Thyroid gland (tissue), 4 donors: ENCODE measurements around the gene SRF. TPM values are rescaled to one million over a fixed set of nuclear protein-coding genes. Genes with fewer than 3 reads are reported as not detected.

ENCODE experiments used
- DNase-seq, 2 donors: peaks; one replicate each; pipeline ENCODE4 v3.0.0-alpha.2; 2019
- H3K27ac ChIP-seq, 3 donors: fragments of 200-600 bp; sonication (generic); 1 replicate in 2 of 3; 2 replicates in 1 of 3; pipeline ENCODE4 v1.5.1; 2016 to 2019; ENCODE audit warnings: mild to moderate bottlenecking in 1 of 3, moderate library complexity in 1 of 3
- H3K27me3 ChIP-seq: fragments of 200-600 bp; sonication (generic); one replicate; pipeline ENCODE4 v1.5.1; 2019
- H3K36me3 ChIP-seq, 2 donors: fragments of 200-600 bp; sonication (generic); one replicate each; pipeline ENCODE4 v1.5.1; 2016 to 2019
- H3K4me1 ChIP-seq, 2 donors: fragments of 200-600 bp; sonication (generic); one replicate each; pipeline ENCODE4 v1.5.1; 2017 to 2019
- H3K4me3 ChIP-seq, 3 donors: fragments of 200-600 bp; sonication (generic); replicated peaks in 1 of 3; 1 replicate in 2 of 3; 2 replicates in 1 of 3; pipeline ENCODE4 v1.5.1; 2016; ENCODE audit warnings: mild to moderate bottlenecking in 1 of 3
- H3K9me3 ChIP-seq: fragments of 200-600 bp; sonication (generic); one replicate; pipeline ENCODE4 v1.5.1; 2017
- POLR2A ChIP-seq, 2 donors: fragments of 450-650 bp; IDR thresholded peaks; one replicate each; pipeline ENCODE4 v1.6.1; 2017; ENCODE audit warnings: antibody characterized with exemption in 2 of 2, mild to moderate bottlenecking in 2 of 2, moderate library complexity in 1 of 2
- WGBS, 2 donors: methylation state at CpG; one replicate each; pipeline ENCODE4 v1.1.5; 2017; 5-methylcytosine and 5-hydroxymethylcytosine counted together
- intact Hi-C: fragments of 100-400 bp; cut with DNase I; formaldehyde crosslinking; loops from one replicate; pipeline ENCODE4 v1.15.1; 2023
- total RNA-seq, 4 donors: library from RNA; depleted of rRNA; stranded (reverse); fragments of >200 nt; gene quantifications; one replicate each; pipeline ENCODE4 v1.2.3, GENCODE V29; 2016
- TF ChIP-seq, protein P1 (sequence below), 6 experiments: fragments of 200-600 bp in 3 of 6; fragments of 450-650 bp in 3 of 6; sonication (generic) in 3 of 6; IDR thresholded peaks; one replicate each; pipeline ENCODE4 v1.5.1; 2016 to 2019; ENCODE audit warnings: antibody characterized with exemption in 6 of 6, mild to moderate bottlenecking in 2 of 6, inconsistent platforms in 1 of 6, moderate library complexity in 1 of 6

SRF gene
- total RNA-seq, 4 donors from 2014 or later, result 21.5 to 34.1 (median 22.6) TPM

DNA sequence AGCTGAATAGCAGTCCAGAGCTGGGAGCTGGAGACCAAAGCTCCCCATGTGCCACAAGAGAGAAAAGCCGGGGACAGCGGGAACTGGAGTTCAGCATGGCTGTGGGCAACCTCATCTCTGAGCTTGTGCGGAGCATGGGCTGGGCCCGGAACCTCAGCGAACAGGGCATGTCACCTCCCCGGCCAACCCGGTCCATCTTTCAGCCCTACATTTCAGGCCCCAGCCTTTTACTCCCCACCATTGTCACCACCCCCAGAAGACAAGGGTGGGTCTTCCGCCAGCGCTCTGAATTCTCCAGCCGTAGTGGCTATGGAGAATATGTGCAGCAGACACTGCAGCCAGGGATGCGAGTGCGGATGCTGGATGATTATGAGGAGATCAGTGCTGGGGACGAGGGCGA, 14.9 kb downstream of the SRF start:
- Histone ChIP-seq H3K9me3 (no peaks in the 10 kb centered on the region), H3K4me3 (no peak overlapping the region), H3K36me3 (peaks cover 10 to 36% of the 10 kb centered on the region in 2 donors), H3K4me1 (peaks cover 15% of the 10 kb centered on the region in 2 donors), H3K27me3 (no peaks in the 10 kb centered on the region), H3K27ac (no peak overlapping the region)
- WGBS, 2 donors, result 96 to 97% methylated on average over 14 of the region's 14 CpGs
- no peak for DNase-seq
- intact Hi-C loops, result no loop called here
- TF ChIP-seq, protein P1, sequence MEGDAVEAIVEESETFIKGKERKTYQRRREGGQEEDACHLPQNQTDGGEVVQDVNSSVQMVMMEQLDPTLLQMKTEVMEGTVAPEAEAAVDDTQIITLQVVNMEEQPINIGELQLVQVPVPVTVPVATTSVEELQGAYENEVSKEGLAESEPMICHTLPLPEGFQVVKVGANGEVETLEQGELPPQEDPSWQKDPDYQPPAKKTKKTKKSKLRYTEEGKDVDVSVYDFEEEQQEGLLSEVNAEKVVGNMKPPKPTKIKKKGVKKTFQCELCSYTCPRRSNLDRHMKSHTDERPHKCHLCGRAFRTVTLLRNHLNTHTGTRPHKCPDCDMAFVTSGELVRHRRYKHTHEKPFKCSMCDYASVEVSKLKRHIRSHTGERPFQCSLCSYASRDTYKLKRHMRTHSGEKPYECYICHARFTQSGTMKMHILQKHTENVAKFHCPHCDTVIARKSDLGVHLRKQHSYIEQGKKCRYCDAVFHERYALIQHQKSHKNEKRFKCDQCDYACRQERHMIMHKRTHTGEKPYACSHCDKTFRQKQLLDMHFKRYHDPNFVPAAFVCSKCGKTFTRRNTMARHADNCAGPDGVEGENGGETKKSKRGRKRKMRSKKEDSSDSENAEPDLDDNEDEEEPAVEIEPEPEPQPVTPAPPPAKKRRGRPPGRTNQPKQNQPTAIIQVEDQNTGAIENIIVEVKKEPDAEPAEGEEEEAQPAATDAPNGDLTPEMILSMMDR (IDR thresholded peaks at IDR 0.05), result no peak
- no peak for TF ChIP-seq POLR2A (IDR thresholded peaks at IDR 0.05)

DNA sequence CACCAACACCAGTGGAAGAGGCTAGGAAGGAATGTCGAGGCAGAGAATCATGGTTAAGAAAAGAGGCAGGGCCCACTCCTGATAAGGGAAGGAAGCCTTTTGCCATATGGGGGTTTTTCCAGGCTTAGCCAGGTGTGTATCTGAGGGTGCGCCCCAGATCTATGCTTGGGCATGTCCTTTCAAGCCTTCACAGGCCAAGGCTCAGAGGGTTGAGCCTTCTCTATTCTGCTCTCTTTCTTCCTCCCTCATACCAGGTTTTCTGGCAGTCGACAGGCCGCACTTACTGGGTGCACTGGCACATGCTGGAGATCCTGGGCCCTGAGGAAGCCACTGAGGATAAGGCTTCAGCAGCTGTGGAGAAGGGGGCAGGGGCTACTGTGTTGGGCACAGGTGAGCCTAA, 15.6 kb downstream of the SRF start:
- 95 to 99% methylated on average over 4 of the region's 4 CpGs for WGBS, 2 donors
- intact Hi-C loops, result no loop called here
- no peak for DNase-seq
- Histone ChIP-seq H3K4me3 (no peak overlapping the region), H3K36me3 (peaks cover 10 to 36% of the 10 kb centered on the region in 2 donors), H3K4me1 (peaks cover 9 to 10% of the 10 kb centered on the region in 2 donors), H3K9me3 (no peaks in the 10 kb centered on the region), H3K27ac (no peak overlapping the region), H3K27me3 (no peaks in the 10 kb centered on the region)
- TF ChIP-seq, protein P1 (IDR thresholded peaks at IDR 0.05), result no peak
- no peak for TF ChIP-seq POLR2A (IDR thresholded peaks at IDR 0.05)

DNA sequence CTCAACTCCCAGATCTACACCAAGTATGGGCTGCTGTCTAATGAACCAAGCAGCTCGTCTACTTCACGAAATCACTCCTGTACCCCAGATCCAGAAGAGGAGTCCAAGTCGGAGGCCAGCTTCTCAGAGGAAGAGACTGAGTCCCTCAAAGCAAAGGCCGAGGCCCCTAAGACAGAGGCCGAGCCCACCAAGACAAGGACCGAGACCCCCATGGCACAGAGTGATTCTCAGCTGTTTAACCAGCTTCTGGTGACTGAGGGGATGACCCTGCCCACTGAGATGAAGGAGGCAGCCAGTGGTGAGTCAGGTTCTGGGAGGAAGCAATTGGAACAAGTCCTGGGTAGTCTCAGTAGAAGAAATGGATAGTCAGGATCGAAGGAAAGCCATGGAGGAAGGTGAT, 16.8 kb downstream of the SRF start:
- 95 to 98% methylated on average over 7 of the region's 7 CpGs for WGBS, 2 donors
- peaks cover 3 to 6% of the 10 kb centered on the region in 2 donors for H3K4me1 ChIP-seq
- no peaks in the 10 kb centered on the region for H3K27me3 ChIP-seq
- no peaks in the 10 kb centered on the region for H3K9me3 ChIP-seq
- no peak overlapping the region for H3K27ac ChIP-seq
- no peak overlapping the region for H3K4me3 ChIP-seq
- intact Hi-C loops, result no loop called here
- no peak for TF ChIP-seq POLR2A (IDR thresholded peaks at IDR 0.05)
- TF ChIP-seq, protein P1 (IDR thresholded peaks at IDR 0.05), result no peak
- peaks cover 13 to 38% of the 10 kb centered on the region in 2 donors for H3K36me3 ChIP-seq
- DNase-seq, result no peak

DNA sequence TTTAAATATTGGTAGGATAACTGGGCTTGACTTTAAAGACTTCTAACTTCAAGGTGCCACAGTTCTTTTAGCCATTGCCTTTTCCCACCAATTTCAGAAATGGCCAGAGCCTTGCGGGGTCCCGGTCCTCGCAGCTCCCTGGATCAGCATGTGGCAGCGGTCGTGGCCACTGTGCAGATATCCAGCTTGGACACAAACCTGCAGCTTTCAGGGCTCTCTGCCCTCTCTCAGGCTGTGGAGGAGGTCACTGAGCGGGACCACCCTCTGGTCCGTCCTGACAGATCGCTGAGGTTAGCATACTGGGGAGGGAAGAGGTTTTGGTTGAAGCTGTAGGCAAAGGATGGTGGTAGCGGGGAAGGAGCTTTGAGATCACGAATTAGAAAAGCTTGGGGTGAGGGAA, 17.4 kb downstream of the SRF start:
- WGBS, 2 donors, result 93% methylated on average over 8 to 10 of the region's 10 CpGs
- H3K27ac ChIP-seq, result no peak overlapping the region

DNA sequence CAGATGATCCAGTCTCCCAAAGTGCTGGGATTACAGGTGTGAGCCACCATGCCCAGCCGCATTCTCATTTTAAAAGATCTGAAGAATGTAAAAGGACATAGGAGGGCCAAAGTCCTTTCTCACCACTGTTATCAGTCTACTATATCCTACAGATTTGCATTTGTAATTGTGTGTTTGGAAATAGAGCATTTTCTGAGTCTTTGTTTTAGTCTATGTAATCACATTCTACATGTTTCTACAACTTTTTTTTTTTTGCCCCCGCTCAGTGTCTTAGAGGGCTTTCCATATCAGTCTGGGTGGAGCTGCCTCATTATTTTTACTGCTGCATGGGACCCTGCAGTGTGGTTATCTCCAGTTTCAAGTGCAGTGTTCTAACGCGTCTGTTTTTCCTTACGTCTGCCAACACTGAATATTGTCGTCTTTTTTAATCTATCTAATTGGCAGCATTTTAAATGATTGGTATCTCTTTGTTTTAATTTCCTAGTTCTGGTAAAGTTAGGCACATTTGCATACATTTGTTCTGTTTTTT, 18.8 kb downstream of the SRF start:
- H3K4me3 ChIP-seq, result no peak overlapping the region
- no peaks in the 10 kb centered on the region for H3K4me1 ChIP-seq
- H3K27ac ChIP-seq, result no peak overlapping the region
- no peaks in the 10 kb centered on the region for H3K9me3 ChIP-seq
- TF ChIP-seq, protein P1 (IDR thresholded peaks at IDR 0.05), result no peak
- TF ChIP-seq POLR2A (IDR thresholded peaks at IDR 0.05), result no peak
- DNase-seq, result no peak
- intact Hi-C loops, result no loop called here
- H3K36me3 ChIP-seq, result peaks cover 15 to 40% of the 10 kb centered on the region in 2 donors
- H3K27me3 ChIP-seq, result no peaks in the 10 kb centered on the region
- WGBS, 2 donors, result 90 to 91% methylated on average over 6 of the region's 6 CpGs

More for the DNA sequence above, 17.4 kb downstream of the SRF start:
- no peak overlapping the region for H3K4me3 ChIP-seq
- H3K4me1 ChIP-seq, result peaks cover 0 to under 1% of the 10 kb centered on the region in 2 donors
- H3K9me3 ChIP-seq, result no peaks in the 10 kb centered on the region
- intact Hi-C loops, result no loop called here
- TF ChIP-seq, protein P1 (IDR thresholded peaks at IDR 0.05), result no peak
- no peak for TF ChIP-seq POLR2A (IDR thresholded peaks at IDR 0.05)
- no peaks in the 10 kb centered on the region for H3K27me3 ChIP-seq
- H3K36me3 ChIP-seq, result peaks cover 15 to 43% of the 10 kb centered on the region in 2 donors
- no peak for DNase-seq
